HepG2 (cell line): ENCODE measurements around the gene RDH16. TPM values are rescaled to one million over a fixed set of nuclear protein-coding genes. Genes with fewer than 3 reads are reported as not detected.

Experiments used
- ATAC-seq: fragments of 200-7000 bp; cut with Tn5 transposase; 3 replicates; pipeline ENCODE4 v1.9.1; 2020; ENCODE audit warnings: mild to moderate bottlenecking, moderate library complexity
- BruUV-seq: library from RNA; stranded (reverse); fragments of 400-500 nt; replicated peaks from 2 replicates; lab custom pipeline; 2021; lab: Mats Ljungman, UMichigan
- CTCF ChIA-PET: fragments of 300-600 bp; formaldehyde crosslinking; extraction: SDS; loops from one replicate; lab custom pipeline; 2021; ENCODE audit warnings: low total read pairs, inconsistent platforms, low intra/inter-chr PET ratio; lab: Yijun Ruan, JAX
- POLR2A ChIA-PET: fragments of 350-600 bp; sonication (Branson Sonifier 250); formaldehyde crosslinking; loops from one replicate; lab custom pipeline; 2020; ENCODE audit warnings: antibody characterized with exemption, inconsistent platforms; lab: Yijun Ruan, JAX
- DNase-seq: peaks from one replicate; pipeline ENCODE4 v3.0.0-alpha.2; 2015; ENCODE audit warnings: low spot score
- FAIRE-seq: peaks from 3 replicates; lab custom pipeline; 2011; peaks lifted over from hg19 to GRCh38; lab: Jason Lieb, UNC
- H2AFZ ChIP-seq: one replicate; pipeline ENCODE4 v1.6.1; 2011; ENCODE audit warnings: low read length, inconsistent platforms
- H3K27ac ChIP-seq: fragments of 300-600 bp; 3 replicates; pipeline ENCODE4 v1.8.0; 2011; ENCODE audit warnings: mixed run types, mild to moderate bottlenecking, mixed read lengths, low read length, inconsistent platforms; ENCODE audit not compliant: insufficient read depth; ENCODE audit errors: extremely low read length
- H3K27me3 ChIP-seq, 2 experiments: fragments of 200-600 bp in 1 of 2; 2 replicates in 1 of 2; 3 replicates in 1 of 2; pipeline versions ENCODE4 v1.6.0 to v1.8.0; 2011; ENCODE audit warnings: low read length in 2 of 2, mild to moderate bottlenecking in 2 of 2, moderate library complexity in 2 of 2, inconsistent platforms in 1 of 2; ENCODE audit not compliant: insufficient read depth in 2 of 2, control insufficient read depth in 1 of 2
- H3K36me3 ChIP-seq, 2 experiments: fragments of 200-600 bp in 1 of 2; replicated peaks in 1 of 2; 2 replicates in 1 of 2; 3 replicates in 1 of 2; pipeline versions ENCODE4 v1.5.1 to v1.8.0; 2011; ENCODE audit warnings: low read length in 2 of 2, inconsistent platforms in 1 of 2; ENCODE audit not compliant: insufficient read depth in 2 of 2, control insufficient read depth in 1 of 2
- H3K4me1 ChIP-seq: 2 replicates; pipeline ENCODE4 v1.5.1; 2012; ENCODE audit warnings: low read length, inconsistent platforms; ENCODE audit not compliant: insufficient read depth
- H3K4me2 ChIP-seq: 2 replicates; pipeline ENCODE4 v1.6.0; 2011; ENCODE audit warnings: low read depth, low read length, inconsistent platforms
- H3K4me3 ChIP-seq, 3 experiments: fragments of 200-600 bp in 1 of 3; sonication (generic), shearing (Covaris generic) in 1 of 3; replicated peaks in 1 of 3; 2 replicates each; pipeline ENCODE4 v1.5.1; 2011 to 2016; ENCODE audit warnings: low read length in 3 of 3, inconsistent platforms in 2 of 3, low read depth in 2 of 3, mild to moderate bottlenecking in 2 of 3, control low read depth in 1 of 3, mixed read lengths in 1 of 3; ENCODE audit not compliant: insufficient read depth in 1 of 3
- H3K79me2 ChIP-seq: one replicate; pipeline ENCODE4 v1.6.1; 2011; ENCODE audit warnings: low read length, inconsistent platforms; ENCODE audit not compliant: insufficient read depth
- H3K9ac ChIP-seq: 2 replicates; pipeline ENCODE4 v1.6.0; 2011; ENCODE audit warnings: mild to moderate bottlenecking, low read depth, low read length, inconsistent platforms; ENCODE audit not compliant: insufficient read depth
- H3K9me3 ChIP-seq: 2 replicates; pipeline ENCODE4 v1.5.1; 2012; ENCODE audit warnings: mild to moderate bottlenecking, low read length
- H4K20me1 ChIP-seq: 2 replicates; pipeline ENCODE4 v1.6.0; 2011; ENCODE audit warnings: inconsistent platforms, mild to moderate bottlenecking, low read length, moderate library complexity; ENCODE audit not compliant: insufficient read depth
- AHDC1 ChIP-seq: sonication (generic); formaldehyde crosslinking; IDR thresholded peaks from 2 replicates; pipeline ENCODE4 v1.5.1; 2020; ENCODE audit warnings: mild to moderate bottlenecking, missing genetic modification reagents, borderline replicate concordance
- CEBPB ChIP-seq: IDR thresholded peaks from 2 replicates; pipeline ENCODE4 v1.6.1; 2011; ENCODE audit warnings: low read depth, low read length, improper control_type of control experiment, borderline replicate concordance
- CEBPZ ChIP-seq: IDR thresholded peaks from 2 replicates; pipeline ENCODE4 v1.6.1; 2012; ENCODE audit warnings: low read length, improper control_type of control experiment
- ERF ChIP-seq: IDR thresholded peaks from 2 replicates; pipeline ENCODE4 v1.6.1; 2018; ENCODE audit warnings: missing biosample characterization, missing genetic modification reagents
- JUNB ChIP-seq: sonication (generic); formaldehyde crosslinking; IDR thresholded peaks from 2 replicates; pipeline ENCODE4 v1.8.0; 2022; ENCODE audit warnings: missing genetic modification reagents, mild to moderate bottlenecking, borderline replicate concordance
- KAT7 ChIP-seq: IDR thresholded peaks from 2 replicates; pipeline ENCODE4 v1.6.1; 2018; ENCODE audit warnings: borderline replicate concordance, missing compliant biosample characterization
- NR2F6 ChIP-seq, 2 experiments: IDR thresholded peaks; 2 replicates each; pipeline ENCODE4 v1.6.1; 2016; ENCODE audit warnings: antibody characterized with exemption in 1 of 2, mild to moderate bottlenecking in 1 of 2
- POLR2G ChIP-seq: fragments of 200-400 bp; formaldehyde crosslinking; IDR thresholded peaks from 2 replicates; pipeline ENCODE4 v1.6.1; 2018; ENCODE audit warnings: mild to moderate bottlenecking, low read depth, low read length, moderate library complexity
- RBM22 ChIP-seq: fragments of 200-400 bp; formaldehyde crosslinking; optimal IDR thresholded peaks from 2 replicates; pipeline ENCODE3; 2017; ENCODE audit warnings: mild to moderate bottlenecking, low read length, moderate library complexity
- REXO4 ChIP-seq: sonication (generic); formaldehyde crosslinking; IDR thresholded peaks from 2 replicates; pipeline ENCODE4 v1.8.0; 2022; ENCODE audit warnings: missing genetic modification reagents, mild to moderate bottlenecking, borderline replicate concordance
- SIX1 ChIP-seq: sonication (generic); formaldehyde crosslinking; IDR thresholded peaks from 2 replicates; pipeline ENCODE4 v1.4.0; 2020; ENCODE audit warnings: missing genetic modification reagents, borderline replicate concordance
- ZNF121 ChIP-seq: sonication (generic); formaldehyde crosslinking; IDR thresholded peaks from 2 replicates; pipeline ENCODE4 v1.5.0; 2020; ENCODE audit warnings: mild to moderate bottlenecking, missing genetic modification reagents
- ZNF33B ChIP-seq: sonication (generic); formaldehyde crosslinking; IDR thresholded peaks from 2 replicates; pipeline ENCODE4 v1.5.1; 2020; ENCODE audit warnings: mild to moderate bottlenecking, missing genetic modification reagents
- ZNF644 ChIP-seq: IDR thresholded peaks from 2 replicates; pipeline ENCODE4 v1.6.1; 2016; ENCODE audit warnings: low read depth
- WGBS: methylation state at CpG from one replicate; pipeline ENCODE4 v1.1.6; 2017; ENCODE audit warnings: low lambda C conversion rate; 5-methylcytosine and 5-hydroxymethylcytosine counted together
- in situ Hi-C: cut with HindIII; loops from 2 replicates; pipeline ENCODE4 v1.10.0; 2017; ENCODE audit warnings: low pct_unique_long_range_greater_than_20kb; ENCODE audit not compliant: extremely low pct_ligation_motif_present
- intact Hi-C: fragments of 100-400 bp; cut with micrococcal nuclease; formaldehyde crosslinking; loops from one replicate; pipeline ENCODE4 v1.10.0; 2022; ENCODE audit not compliant: unreplicated experiment
- polyA plus RNA-seq, 8 experiments: library from polyadenylated mRNA; depleted of rRNA in 3 of 8; stranded (reverse) in 7 of 8; unstranded in 1 of 8; fragments of >200 nt; fragmentation: Illumina TruSeq in 4 of 8; extraction: Trizol in 4 of 8; gene quantifications; 2 replicates each; pipeline versions ENCODE4 v1.2.1 to v1.2.3, GENCODE V29; 2011 to 2016; ENCODE audit warnings: low read depth in 4 of 8, missing spikeins in 1 of 8, mixed read lengths in 1 of 8; ENCODE audit not compliant: insufficient read depth in 1 of 8
- total RNA-seq, 5 experiments: library from RNA; depleted of rRNA; stranded (reverse); fragments of >200 nt; fragmentation: Illumina TruSeq; extraction: Trizol; gene quantifications; 2 replicates each; pipeline ENCODE4 v1.2.3, GENCODE V29; 2016; ENCODE audit warnings: low read depth in 1 of 5
- TF ChIP-seq, protein P1 (sequence below): sonication (generic); IDR thresholded peaks from 2 replicates; pipeline ENCODE4 v1.6.1; 2016; ENCODE audit warnings: low read depth, borderline replicate concordance

Gene RDH16
- total and polyA plus RNA-seq, 2 of the 13 experiments (the other 11 are each of a cell fraction or from before 2014, with no cell fraction given) = 0.05 to 0.13 TPM

GRCh38 chr12:56916296-56916995 is 41.0 kb downstream of the RDH16 start:
- no peaks in the 10 kb centered on the region for H4K20me1 ChIP-seq
- no peak for TF ChIP-seq CEBPB
- TF ChIP-seq AHDC1 (CRISPR knock-in tag) = no peak
- TF ChIP-seq RBM22 = no peak
- TF ChIP-seq ZNF121 (CRISPR knock-in tag) = peak; percentile 53; the same call in 1 of the 2 replicates
- TF ChIP-seq JUNB = no peak
- no peak for TF ChIP-seq REXO4 (CRISPR knock-in tag)
- TF ChIP-seq, protein P1, sequence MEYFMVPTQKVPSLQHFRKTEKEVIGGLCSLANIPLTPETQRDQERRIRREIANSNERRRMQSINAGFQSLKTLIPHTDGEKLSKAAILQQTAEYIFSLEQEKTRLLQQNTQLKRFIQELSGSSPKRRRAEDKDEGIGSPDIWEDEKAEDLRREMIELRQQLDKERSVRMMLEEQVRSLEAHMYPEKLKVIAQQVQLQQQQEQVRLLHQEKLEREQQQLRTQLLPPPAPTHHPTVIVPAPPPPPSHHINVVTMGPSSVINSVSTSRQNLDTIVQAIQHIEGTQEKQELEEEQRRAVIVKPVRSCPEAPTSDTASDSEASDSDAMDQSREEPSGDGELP = no peak
- TF ChIP-seq POLR2G = no peak
- TF ChIP-seq KAT7 (CRISPR knock-in tag) = no peak
- TF ChIP-seq NR2F6 (IDR thresholded peaks at IDR 0.05) = peak; percentile 36; the same call in 1 of the 2 replicates
- TF ChIP-seq NR2F6 (CRISPR knock-in tag; IDR thresholded peaks at IDR 0.05) = no peak
- no peak for TF ChIP-seq ZNF644 (CRISPR knock-in tag)
- TF ChIP-seq CEBPZ = no peak
- no peak for TF ChIP-seq ERF
- TF ChIP-seq ZNF33B (CRISPR knock-in tag) = no peak
- TF ChIP-seq SIX1 = no peak
- H3K4me3 ChIP-seq = no peak overlapping the region
- H3K4me1 ChIP-seq = peaks cover 14% of the 10 kb centered on the region
- no peak overlapping the region for H3K4me2 ChIP-seq
- no TSS peak for BruUV-seq
- H2AFZ ChIP-seq = no peak overlapping the region
- H3K79me2 ChIP-seq = no peaks in the 10 kb centered on the region
- WGBS = 24% methylated on average over 4 of the region's 4 CpGs
- no peaks in the 10 kb centered on the region for H3K9me3 ChIP-seq
- H3K9ac ChIP-seq = no peak overlapping the region
- no peaks in the 10 kb centered on the region for H3K36me3 ChIP-seq
- intact Hi-C loops = no loop called here
- FAIRE-seq = no peak
- no peak for DNase-seq
- H3K27ac ChIP-seq = no peak overlapping the region
- ATAC-seq = no peak
- CTCF ChIA-PET = no interaction called here
- H3K27me3 ChIP-seq = no peaks in the 10 kb centered on the region
- in situ Hi-C loops = no loop called here
- POLR2A ChIA-PET = no interaction called here
